Peyer's patch (tissue), 4 donors: ENCODE data around the gene SMAD5. TPM values are rescaled to one million over a fixed set of nuclear protein-coding genes. Genes with fewer than 3 reads are reported as not detected.

ENCODE experiments used
- DNase-seq, 3 donors: peaks; one replicate each; pipeline ENCODE4 v3.0.0-alpha.2; 2017 to 2019
- H3K27ac ChIP-seq, 4 donors: fragments of 200-600 bp; sonication (generic); one replicate each; pipeline ENCODE4 v1.5.1; 2016 to 2019
- H3K27me3 ChIP-seq, 2 donors: fragments of 200-600 bp; sonication (generic); one replicate each; pipeline ENCODE4 v1.5.1; 2019
- H3K36me3 ChIP-seq, 3 donors: fragments of 200-600 bp; sonication (generic); one replicate each; pipeline ENCODE4 v1.5.1; 2016 to 2019
- H3K4me1 ChIP-seq, 4 donors: fragments of 200-600 bp; sonication (generic); one replicate each; pipeline ENCODE4 v1.5.1; 2016 to 2019
- H3K4me3 ChIP-seq, 4 donors: fragments of 200-600 bp; sonication (generic); 1 replicate in 3 of 4; 2 replicates in 1 of 4; pipeline ENCODE4 v1.5.1; 2016 to 2019; ENCODE audit warnings: mild to moderate bottlenecking in 1 of 4
- H3K9me3 ChIP-seq, 4 donors: fragments of 200-600 bp; sonication (generic); one replicate each; pipeline ENCODE4 v1.5.1; 2016 to 2019; ENCODE audit warnings: mild to moderate bottlenecking in 1 of 4
- CTCF ChIP-seq, 6 experiments: fragments of 450-650 bp in 4 of 6; fragments of 200-600 bp in 2 of 6; sonication (generic) in 1 of 6; IDR thresholded peaks; one replicate each; pipeline ENCODE4 v1.5.1; 2017 to 2019; ENCODE audit warnings: antibody characterized with exemption in 6 of 6, mild to moderate bottlenecking in 3 of 6, moderate library complexity in 1 of 6
- POLR2A ChIP-seq, 2 donors: fragments of 450-650 bp; IDR thresholded peaks; one replicate each; pipeline ENCODE4 v1.5.1; 2017; ENCODE audit warnings: antibody characterized with exemption in 2 of 2, mild to moderate bottlenecking in 2 of 2, moderate library complexity in 2 of 2
- total RNA-seq, 4 donors: library from RNA; depleted of rRNA; stranded (reverse); fragments of >200 nt; gene quantifications; one replicate each; pipeline ENCODE4 v1.1.0, GENCODE V29; 2016

The SMAD5 gene
- total RNA-seq, 4 donors from 2014 or later: 20.0 to 31.4 (median 23.7) TPM

- Histone ChIP-seq H3K27ac (no peak overlapping the region), H3K36me3 (no peaks in the 10 kb centered on the region), H3K4me3 (no peak overlapping the region), H3K9me3 (no peaks in the 10 kb centered on the region), H3K4me1 (peaks cover 0 to 18% (median 0%) of the 10 kb centered on the region in 4 donors), H3K27me3 (no peaks in the 10 kb centered on the region)
- TF ChIP-seq CTCF (IDR thresholded peaks at IDR 0.05) (no peak), POLR2A (IDR thresholded peaks at IDR 0.05) (no peak)
- no peak for DNase-seq
Observed at GRCh38 chr5:136141561-136141960, 8.9 kb downstream of the SMAD5 start.

GRCh38 chr5:136143312-136143711, 10.7 kb downstream of the SMAD5 start:
- Histone ChIP-seq H3K27ac (no peak overlapping the region), H3K4me1 (peaks cover 0 to 11% (median 0%) of the 10 kb centered on the region in 4 donors), H3K4me3 (no peak overlapping the region), H3K36me3 (no peaks in the 10 kb centered on the region), H3K9me3 (no peaks in the 10 kb centered on the region), H3K27me3 (no peaks in the 10 kb centered on the region)
- DNase-seq: no peak
- no peak for TF ChIP-seq CTCF (IDR thresholded peaks at IDR 0.05)
- TF ChIP-seq POLR2A (IDR thresholded peaks at IDR 0.05): no peak

GRCh38 chr5:136143763-136144162, 11.1 kb downstream of the SMAD5 start:
- H3K4me1 ChIP-seq: peaks cover 0 to 11% (median 0%) of the 10 kb centered on the region in 4 donors
- H3K4me3 ChIP-seq: no peak overlapping the region

GRCh38 chr5:136145030-136145429, 12.4 kb downstream of the SMAD5 start:
- TF ChIP-seq POLR2A (IDR thresholded peaks at IDR 0.05): no peak
- TF ChIP-seq CTCF (IDR thresholded peaks at IDR 0.05): no peak
- H3K4me3 ChIP-seq: no peak overlapping the region
- DNase-seq: no peak
- H3K36me3 ChIP-seq: no peaks in the 10 kb centered on the region
- H3K9me3 ChIP-seq: no peaks in the 10 kb centered on the region
- H3K27ac ChIP-seq: no peak overlapping the region
- no peaks in the 10 kb centered on the region for H3K27me3 ChIP-seq
- peaks cover 0 to 5% (median 0%) of the 10 kb centered on the region in 4 donors for H3K4me1 ChIP-seq

More at GRCh38 chr5:136143763-136144162, 11.1 kb downstream of the SMAD5 start:
- H3K27ac ChIP-seq: no peak overlapping the region
- no peaks in the 10 kb centered on the region for H3K9me3 ChIP-seq
- no peak for DNase-seq
- TF ChIP-seq POLR2A (IDR thresholded peaks at IDR 0.05) (no peak), CTCF (IDR thresholded peaks at IDR 0.05) (no peak)
- no peaks in the 10 kb centered on the region for H3K27me3 ChIP-seq
- no peaks in the 10 kb centered on the region for H3K36me3 ChIP-seq

- H3K27me3 ChIP-seq: no peaks in the 10 kb centered on the region
- no peak overlapping the region for H3K27ac ChIP-seq
- no peaks in the 10 kb centered on the region for H3K9me3 ChIP-seq
- H3K4me3 ChIP-seq: no peak overlapping the region
- H3K36me3 ChIP-seq: no peaks in the 10 kb centered on the region
- DNase-seq: no peak
- TF ChIP-seq CTCF (IDR thresholded peaks at IDR 0.05): no peak
- TF ChIP-seq POLR2A (IDR thresholded peaks at IDR 0.05): no peak
- no peaks in the 10 kb centered on the region for H3K4me1 ChIP-seq
Observed at GRCh38 chr5:136146201-136146600, 13.6 kb downstream of the SMAD5 start.

GRCh38 chr5:136147632-136148031, 15.0 kb downstream of the SMAD5 start:
- Histone ChIP-seq H3K9me3 (no peaks in the 10 kb centered on the region), H3K4me1 (no peaks in the 10 kb centered on the region), H3K27ac (no peak overlapping the region), H3K36me3 (no peaks in the 10 kb centered on the region), H3K4me3 (no peak overlapping the region), H3K27me3 (no peaks in the 10 kb centered on the region)
- TF ChIP-seq POLR2A (IDR thresholded peaks at IDR 0.05) (no peak), CTCF (IDR thresholded peaks at IDR 0.05) (no peak)
- no peak for DNase-seq
